RKO (cell line): ENCODE data around the gene PSENEN.
"Not testable (repeated sequence)": the region's sequence is repeated elsewhere in the genome, so short reads cannot be mapped to it uniquely, and the experiment has no call there.

ENCODE experiments used
- DNase-seq: peaks from one replicate; pipeline ENCODE4 v3.0.0-alpha.2; 2016; ENCODE audit warnings: low spot score

The PSENEN gene

DNA sequence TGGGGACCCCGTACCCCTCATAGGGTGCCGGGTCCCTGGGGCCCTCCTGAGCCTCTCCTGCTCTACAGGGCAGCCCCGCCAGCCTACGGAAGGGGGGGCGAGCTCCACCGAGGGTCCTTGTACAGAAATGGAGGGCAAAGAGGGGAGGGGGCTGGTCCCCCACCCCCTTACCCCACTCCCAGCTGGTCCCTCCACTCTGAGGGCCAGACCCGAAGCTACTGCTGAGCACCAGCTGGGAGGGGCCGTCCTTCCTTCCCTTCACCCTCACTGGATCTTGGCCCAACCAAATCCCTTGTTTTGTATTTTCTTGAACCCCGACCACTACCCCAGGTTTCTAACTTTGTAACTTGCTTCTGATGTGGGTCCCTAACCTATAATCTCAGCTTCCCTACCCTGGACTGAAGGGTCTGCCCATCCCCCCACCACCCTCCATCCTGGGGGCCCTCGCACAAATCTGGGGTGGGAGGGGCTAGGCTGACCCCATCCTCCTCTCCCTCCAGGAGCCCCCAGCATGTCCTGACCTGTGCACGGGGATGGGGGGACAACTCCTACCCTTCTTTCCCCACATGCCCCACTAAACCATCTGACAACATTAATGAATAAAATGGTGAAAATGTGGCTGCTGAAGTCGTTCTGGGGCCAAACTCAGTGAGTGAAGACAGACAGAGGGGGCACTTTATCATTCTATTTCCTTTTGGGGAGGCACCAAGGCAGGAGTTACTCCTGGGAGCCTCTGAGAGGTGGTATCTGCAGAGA is 42.9 kb downstream of the PSENEN start:
- no peak for DNase-seq

- DNase-seq, result no peak
Observed at GRCh38 chr19:35789195-35789977, 43.9 kb downstream of the PSENEN start.

DNA sequence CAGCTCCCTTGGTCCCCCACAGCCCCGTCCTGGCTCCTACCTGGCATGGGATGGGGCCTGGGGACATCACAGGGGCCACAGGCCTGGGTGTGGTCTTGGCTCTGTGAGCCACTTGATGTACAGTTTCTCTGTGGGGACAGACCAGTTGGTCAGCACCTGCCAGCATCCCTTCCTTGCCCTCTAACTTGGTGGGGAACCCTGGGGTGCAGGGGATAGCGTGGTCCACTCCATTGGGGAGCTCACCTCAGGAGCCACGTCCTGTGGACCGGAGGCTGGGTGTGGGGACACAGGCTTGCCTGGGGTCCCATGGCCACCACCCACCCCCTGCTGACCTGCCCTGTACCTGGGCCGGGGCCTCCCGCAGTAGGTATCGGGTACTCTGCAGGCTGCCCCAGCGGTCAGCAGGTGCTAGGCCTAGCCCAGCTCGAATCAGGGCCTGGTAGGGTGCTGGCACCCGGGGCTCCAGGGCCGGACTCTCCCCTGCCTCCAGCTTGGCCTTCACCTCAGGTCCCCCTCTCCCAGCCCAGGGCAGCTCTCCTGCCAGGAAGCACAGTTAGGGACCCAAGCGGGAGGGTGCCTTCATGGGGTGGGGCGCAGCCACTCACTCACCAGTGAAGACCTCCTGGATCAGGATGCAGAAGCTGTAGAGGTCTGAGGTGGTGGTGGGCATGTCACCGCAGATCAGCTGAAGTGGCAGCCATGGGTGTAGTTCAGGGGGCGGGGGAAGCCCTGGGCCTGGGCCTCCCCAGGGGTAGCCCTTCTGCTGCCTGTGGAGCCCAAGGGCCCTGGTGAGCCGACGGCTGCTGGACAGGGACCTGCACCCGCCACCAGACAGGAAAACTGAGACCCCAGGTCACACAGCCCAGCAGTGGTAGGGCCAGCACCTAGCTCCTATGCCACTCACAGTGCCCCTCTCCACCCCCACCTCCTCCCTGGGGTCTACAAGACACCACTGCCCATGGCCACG is 44.8 kb downstream of the PSENEN start:
- no peak for DNase-seq

DNA sequence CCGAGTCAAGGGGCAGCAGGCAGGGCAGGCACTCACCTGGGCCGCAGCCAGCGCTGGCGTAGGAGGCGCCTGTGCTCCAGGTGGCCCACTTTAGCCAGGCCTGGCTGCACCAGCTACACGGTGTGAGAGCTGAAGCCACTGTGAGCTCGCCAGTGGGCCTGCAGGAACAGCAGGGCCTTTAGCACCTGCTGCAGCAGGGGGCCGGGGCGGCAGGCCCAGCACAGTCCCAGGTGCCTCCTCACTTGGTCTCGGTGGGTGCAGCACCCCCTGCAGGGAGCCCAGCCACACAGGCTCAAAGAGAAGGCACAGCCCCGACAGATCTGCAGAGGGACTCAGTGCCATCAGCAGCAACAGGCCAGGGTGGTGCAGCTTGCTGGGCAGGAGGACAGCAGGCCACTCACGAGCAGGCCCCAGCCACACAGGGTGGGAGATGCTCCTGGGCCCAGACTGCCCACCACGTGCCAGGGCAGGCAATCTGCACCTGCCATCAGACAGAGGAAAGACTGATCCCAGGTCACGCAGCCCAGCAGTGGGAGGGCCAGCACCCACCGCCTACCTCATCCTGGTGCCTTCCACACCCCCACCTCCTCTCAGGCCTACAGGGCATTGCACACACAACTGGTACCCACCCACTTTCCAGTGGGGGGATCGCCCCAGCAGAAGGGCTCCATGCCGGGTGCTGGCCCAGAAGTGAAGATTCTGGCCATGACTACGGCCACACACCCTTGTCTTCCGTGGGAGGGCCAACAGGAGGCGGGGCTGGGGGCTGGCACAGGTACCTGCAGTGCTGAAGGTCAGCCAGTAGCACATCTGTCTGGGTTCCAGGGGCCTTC is 45.7 kb downstream of the PSENEN start:
- no peak for DNase-seq

- DNase-seq, result no peak
Observed at GRCh38 chr19:35791814-35792279, 46.4 kb downstream of the PSENEN start.

DNA sequence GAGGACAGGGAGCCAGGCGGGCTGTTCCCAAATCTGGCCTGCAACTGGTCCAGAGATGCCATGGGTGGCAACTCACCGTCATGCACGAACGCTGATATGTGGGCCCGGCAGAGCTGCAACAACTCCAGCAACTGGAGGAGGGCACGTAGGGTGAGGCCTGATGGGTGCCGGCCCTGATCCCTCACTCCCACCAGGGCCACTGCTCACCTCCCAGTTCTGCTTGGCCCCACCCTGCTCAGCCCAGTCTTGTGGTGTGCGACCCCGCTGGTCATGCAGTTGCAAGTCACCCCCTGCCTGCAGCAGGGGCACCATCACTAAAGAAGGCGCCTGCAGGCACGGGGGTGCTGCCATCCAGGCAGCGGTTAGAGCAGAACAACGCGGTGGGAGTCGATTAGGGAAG is 46.9 kb downstream of the PSENEN start:
- no peak for DNase-seq

DNA sequence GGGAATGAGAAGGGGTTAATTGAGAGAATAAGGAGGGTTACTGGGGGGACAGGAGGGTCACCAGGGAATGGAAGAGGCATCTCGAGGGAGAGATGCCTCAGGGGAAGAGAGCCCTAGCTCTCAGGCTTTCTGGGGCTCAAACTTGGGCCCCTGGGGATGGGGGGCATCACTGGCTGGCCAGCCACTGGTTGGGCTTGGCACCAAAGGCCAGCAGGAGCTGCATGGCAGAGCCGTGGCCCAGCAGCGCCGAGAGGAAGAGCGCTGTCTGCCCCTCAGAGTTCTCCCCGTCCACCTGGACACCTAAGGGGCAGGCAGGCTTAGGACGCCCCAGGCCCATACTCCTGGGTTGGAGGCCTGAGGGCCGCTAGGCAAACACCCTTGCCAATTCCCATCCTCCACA is 47.4 kb downstream of the PSENEN start:
- no peak for DNase-seq

DNA sequence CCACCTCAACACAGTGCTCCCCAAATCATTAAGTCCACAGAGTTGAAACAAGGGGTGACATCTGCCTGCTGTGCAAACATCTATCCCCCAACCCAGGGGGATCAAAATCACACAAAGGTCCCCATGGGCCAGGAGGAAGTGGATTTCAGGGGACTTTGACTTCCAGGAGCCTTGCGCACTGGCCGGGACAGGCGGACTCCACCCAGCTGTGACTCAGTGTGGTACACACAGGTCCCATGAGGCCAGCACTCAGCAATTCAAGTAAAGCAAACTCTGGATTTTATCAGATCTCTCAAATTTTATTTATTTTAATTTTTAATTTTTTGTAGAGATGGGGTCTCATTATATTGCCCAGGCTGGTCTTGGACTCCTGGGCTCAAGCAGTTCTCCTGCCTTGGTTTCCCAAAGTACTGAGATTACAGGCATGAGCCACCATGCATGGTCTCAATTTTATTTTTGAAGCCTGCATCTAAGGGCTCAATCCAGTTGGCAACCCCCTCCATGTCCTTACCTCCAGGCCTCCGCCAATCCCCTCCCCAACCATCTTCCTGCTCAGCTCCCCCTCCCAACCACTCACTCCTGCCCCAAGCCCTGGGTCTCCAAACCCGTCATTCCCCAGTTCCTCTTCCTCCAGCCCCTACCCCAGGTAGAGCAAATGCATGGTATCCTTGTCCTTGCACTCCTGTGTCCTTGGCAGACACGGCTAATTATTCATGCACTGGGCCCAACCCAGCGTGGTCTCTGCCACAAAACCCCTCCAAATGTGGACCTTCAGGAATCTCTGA is 48.1 kb downstream of the PSENEN start:
- no peak for DNase-seq

GRCh38 chr19:35795564-35795963 is 50.1 kb downstream of the PSENEN start:
- not testable (repeated sequence) for DNase-seq
